GM12878 (cell line): ENCODE measurements around the gene EIF4E2.

Experiments used
- CREB1 ChIP-seq: IDR thresholded peaks from 2 replicates; pipeline ENCODE4 v1.6.1; 2012; ENCODE audit warnings: low read depth, mild to moderate bottlenecking, inconsistent platforms
- EED ChIP-seq: sonication (generic); IDR thresholded peaks from 2 replicates; pipeline ENCODE4 v1.6.1; 2016; ENCODE audit warnings: antibody characterized with exemption, low read depth
- FOXM1 ChIP-seq: IDR thresholded peaks from 2 replicates; pipeline ENCODE4 v1.6.1; 2012; ENCODE audit warnings: low read depth, mild to moderate bottlenecking, inconsistent platforms, low read length, moderate library complexity
- MYB ChIP-seq: fragments of 150-350 bp; IDR thresholded peaks from 2 replicates; pipeline ENCODE4 v1.6.1; 2014; ENCODE audit warnings: mild to moderate bottlenecking, low read depth, low read length, borderline replicate concordance
- POLR2A ChIP-seq: IDR thresholded peaks from 2 replicates; pipeline ENCODE4 v1.6.1; 2011; ENCODE audit warnings: low read depth, mild to moderate bottlenecking, low read length
- SIN3A ChIP-seq: IDR thresholded peaks from 2 replicates; pipeline ENCODE4 v1.6.1; 2012; ENCODE audit warnings: low read depth, low read length, improper control_type of control experiment
- TAF1 ChIP-seq: IDR thresholded peaks from 2 replicates; pipeline ENCODE4 v1.6.1; 2011; ENCODE audit warnings: mild to moderate bottlenecking, low read depth, low read length, borderline replicate concordance
- YBX1 ChIP-seq: fragments of 450-650 bp; IDR thresholded peaks from 2 replicates; pipeline ENCODE4 v1.6.1; 2016; ENCODE audit warnings: antibody characterized with exemption
- TF ChIP-seq, protein P1 (sequence below), 3 experiments: IDR thresholded peaks in 2 of 3; conservative IDR thresholded peaks in 1 of 3; 2 replicates each; pipeline ENCODE4 v1.5.1; 2011; ENCODE audit warnings: low read depth in 3 of 3, low read length in 3 of 3, mild to moderate bottlenecking in 3 of 3, control low read depth in 2 of 3, moderate library complexity in 2 of 3, inconsistent platforms in 1 of 3, mixed read lengths in 1 of 3; ENCODE audit not compliant: control insufficient read depth in 2 of 3, insufficient read depth in 1 of 3; ENCODE audit errors: extremely low read depth in 1 of 3
- TF ChIP-seq, protein P2 (sequence below): IDR thresholded peaks from 2 replicates; pipeline ENCODE4 v1.6.1; 2011; ENCODE audit warnings: borderline replicate concordance, low read depth, mild to moderate bottlenecking, moderate library complexity, low read length; ENCODE audit not compliant: insufficient read depth, poor library complexity, severe bottlenecking

DNA sequence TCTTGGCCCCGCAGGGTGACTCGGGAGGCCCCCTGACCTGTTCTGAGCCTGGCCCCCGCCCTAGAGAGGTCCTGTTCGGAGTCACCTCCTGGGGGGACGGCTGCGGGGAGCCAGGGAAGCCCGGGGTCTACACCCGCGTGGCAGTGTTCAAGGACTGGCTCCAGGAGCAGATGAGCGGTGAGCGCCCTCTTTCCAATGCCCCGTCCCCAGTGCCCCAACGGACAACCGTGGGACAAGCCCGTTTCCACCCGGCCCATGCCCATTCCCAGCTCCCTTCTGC is 27.1 kb upstream of the EIF4E2 start:
- TF ChIP-seq POLR2A (no peak), TAF1 (no peak), CREB1 (no peak), YBX1 (no peak), EED (no peak), MYB (no peak), FOXM1 (no peak), SIN3A (no peak)
- TF ChIP-seq, protein P1, sequence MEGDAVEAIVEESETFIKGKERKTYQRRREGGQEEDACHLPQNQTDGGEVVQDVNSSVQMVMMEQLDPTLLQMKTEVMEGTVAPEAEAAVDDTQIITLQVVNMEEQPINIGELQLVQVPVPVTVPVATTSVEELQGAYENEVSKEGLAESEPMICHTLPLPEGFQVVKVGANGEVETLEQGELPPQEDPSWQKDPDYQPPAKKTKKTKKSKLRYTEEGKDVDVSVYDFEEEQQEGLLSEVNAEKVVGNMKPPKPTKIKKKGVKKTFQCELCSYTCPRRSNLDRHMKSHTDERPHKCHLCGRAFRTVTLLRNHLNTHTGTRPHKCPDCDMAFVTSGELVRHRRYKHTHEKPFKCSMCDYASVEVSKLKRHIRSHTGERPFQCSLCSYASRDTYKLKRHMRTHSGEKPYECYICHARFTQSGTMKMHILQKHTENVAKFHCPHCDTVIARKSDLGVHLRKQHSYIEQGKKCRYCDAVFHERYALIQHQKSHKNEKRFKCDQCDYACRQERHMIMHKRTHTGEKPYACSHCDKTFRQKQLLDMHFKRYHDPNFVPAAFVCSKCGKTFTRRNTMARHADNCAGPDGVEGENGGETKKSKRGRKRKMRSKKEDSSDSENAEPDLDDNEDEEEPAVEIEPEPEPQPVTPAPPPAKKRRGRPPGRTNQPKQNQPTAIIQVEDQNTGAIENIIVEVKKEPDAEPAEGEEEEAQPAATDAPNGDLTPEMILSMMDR (IDR thresholded peaks at IDR 0.05 in 2 of 3, conservative IDR thresholded peaks at IDR 0.05 in 1 of 3; ENCODE audit: control insufficient read depth in 2 of 3, extremely low read depth in 1 of 3, insufficient read depth in 1 of 3, low read depth in 3 of 3, low read length in 3 of 3): no peak
- TF ChIP-seq, protein P2, sequence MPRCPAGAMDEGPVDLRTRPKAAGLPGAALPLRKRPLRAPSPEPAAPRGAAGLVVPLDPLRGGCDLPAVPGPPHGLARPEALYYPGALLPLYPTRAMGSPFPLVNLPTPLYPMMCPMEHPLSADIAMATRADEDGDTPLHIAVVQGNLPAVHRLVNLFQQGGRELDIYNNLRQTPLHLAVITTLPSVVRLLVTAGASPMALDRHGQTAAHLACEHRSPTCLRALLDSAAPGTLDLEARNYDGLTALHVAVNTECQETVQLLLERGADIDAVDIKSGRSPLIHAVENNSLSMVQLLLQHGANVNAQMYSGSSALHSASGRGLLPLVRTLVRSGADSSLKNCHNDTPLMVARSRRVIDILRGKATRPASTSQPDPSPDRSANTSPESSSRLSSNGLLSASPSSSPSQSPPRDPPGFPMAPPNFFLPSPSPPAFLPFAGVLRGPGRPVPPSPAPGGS: no peak
